GM12892 (cell line): Measurements from ENCODE around the gene MFSD11.

ENCODE experiments used
- POLR2A ChIP-seq: IDR thresholded peaks from 2 replicates; pipeline ENCODE4 v1.6.1; 2011; ENCODE audit warnings: low read depth, low read length, control low read depth
- POLR2AphosphoS5 ChIP-seq: IDR thresholded peaks from 2 replicates; pipeline ENCODE4 v1.6.1; 2011; ENCODE audit warnings: low read depth, low read length, control low read depth
- TAF1 ChIP-seq: IDR thresholded peaks from 2 replicates; pipeline ENCODE4 v1.6.1; 2011; ENCODE audit warnings: low read depth, mild to moderate bottlenecking, control low read depth, low read length, borderline replicate concordance

DNA sequence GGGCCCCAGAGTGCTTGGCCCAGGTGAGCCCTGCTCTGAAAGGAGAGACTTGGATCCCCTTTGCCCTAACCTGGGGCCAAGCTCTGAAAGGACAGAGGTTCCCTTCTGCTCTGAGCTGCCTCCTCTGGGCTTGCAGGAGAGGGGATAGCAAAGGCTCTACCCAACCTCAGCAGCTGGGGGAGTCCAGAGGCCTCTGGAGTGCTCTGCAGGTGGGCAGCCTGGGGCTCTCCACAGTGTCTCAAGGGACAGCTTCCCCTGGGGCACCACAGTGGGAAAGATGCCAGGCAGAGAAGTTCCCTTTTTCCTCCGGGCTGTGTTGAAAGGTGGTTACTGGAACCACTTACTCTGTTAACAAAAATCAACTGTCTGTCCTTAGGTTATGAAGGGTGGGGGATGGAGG lies 82.1 kb downstream of the MFSD11 start:
- TF ChIP-seq POLR2AphosphoS5 (no peak), TAF1 (no peak), POLR2A (no peak)
